ENCODE measurements around the gene RFX2.

RFX2 gene

DNA sequence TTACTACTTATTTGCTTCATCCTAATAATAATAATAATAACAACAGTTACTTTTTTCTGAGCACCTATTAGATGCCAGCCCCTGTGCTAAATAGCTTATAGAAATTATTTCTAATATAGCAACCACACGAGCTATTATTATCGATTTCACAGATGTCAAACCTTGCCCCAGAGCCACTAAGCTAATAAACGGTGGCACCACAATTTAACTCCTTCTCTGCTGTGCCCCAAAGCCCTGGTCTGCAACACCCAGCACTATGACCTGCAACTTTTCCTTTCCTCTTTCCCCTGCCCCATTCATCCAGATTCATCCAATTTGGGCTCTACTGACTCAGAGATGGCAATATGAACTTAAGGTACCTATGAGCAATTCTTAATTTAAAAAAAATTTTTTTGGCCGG, 6.4 kb downstream of the RFX2 start:
- H3K4me1 ChIP-seq (ENCODE audit: insufficient read depth, insufficient read length): no peaks in the 10 kb centered on the region
- no peak overlapping the region for H3K9ac ChIP-seq (ENCODE audit: insufficient read length, low read depth)
- no peak overlapping the region for H3K4me3 ChIP-seq (ENCODE audit: insufficient read length, low read depth)
- DNase-seq (ENCODE audit: low read depth, low spot score): no peak
- TF ChIP-seq YY1 (IDR thresholded peaks at IDR 0.05; ENCODE audit: insufficient read depth, insufficient read length) (no peak), SUZ12 (IDR thresholded peaks at IDR 0.05; ENCODE audit: extremely low read depth, insufficient read depth, insufficient read length) (no peak), ZNF274 (IDR thresholded peaks at IDR 0.05; ENCODE audit: low read depth, low read length) (no peak)
- no peaks in the 10 kb centered on the region for H3K9me3 ChIP-seq (ENCODE audit: insufficient read depth, low read length)
- peaks cover 21% of the 10 kb centered on the region for H3K27me3 ChIP-seq (ENCODE audit: insufficient read depth, insufficient read length)
- no peaks in the 10 kb centered on the region for H3K36me3 ChIP-seq (ENCODE audit: insufficient read depth, insufficient read length, low read length)

DNA sequence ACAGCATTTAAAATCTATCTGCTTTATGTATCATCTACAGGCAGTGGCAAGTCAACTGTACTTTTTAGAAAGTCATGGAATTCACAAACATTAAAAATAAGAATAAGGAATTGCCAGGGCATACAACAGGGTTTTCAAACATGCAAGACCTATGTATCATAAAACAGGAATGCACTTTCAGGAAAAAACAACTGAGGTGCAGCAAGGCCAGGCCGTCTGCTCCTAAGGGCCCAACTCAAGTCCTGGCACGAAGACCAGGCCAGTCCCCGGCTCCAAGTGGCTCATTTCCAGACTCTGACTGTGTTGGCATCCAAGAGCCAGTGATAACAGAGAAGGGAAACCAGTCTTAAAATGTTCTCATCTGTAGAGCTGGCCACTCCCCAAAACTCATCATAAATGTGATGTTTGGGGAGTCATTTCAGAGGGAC, 7.1 kb downstream of the RFX2 start:
- Histone ChIP-seq H3K4me3 (ENCODE audit: insufficient read length, low read depth) (no peak overlapping the region), H3K4me1 (ENCODE audit: insufficient read depth, insufficient read length) (no peaks in the 10 kb centered on the region)
- no peak for TF ChIP-seq YY1 (IDR thresholded peaks at IDR 0.05; ENCODE audit: insufficient read depth, insufficient read length)
- TF ChIP-seq SUZ12 (IDR thresholded peaks at IDR 0.05; ENCODE audit: extremely low read depth, insufficient read depth, insufficient read length): no peak
- TF ChIP-seq ZNF274 (IDR thresholded peaks at IDR 0.05; ENCODE audit: low read depth, low read length): no peak

DNA sequence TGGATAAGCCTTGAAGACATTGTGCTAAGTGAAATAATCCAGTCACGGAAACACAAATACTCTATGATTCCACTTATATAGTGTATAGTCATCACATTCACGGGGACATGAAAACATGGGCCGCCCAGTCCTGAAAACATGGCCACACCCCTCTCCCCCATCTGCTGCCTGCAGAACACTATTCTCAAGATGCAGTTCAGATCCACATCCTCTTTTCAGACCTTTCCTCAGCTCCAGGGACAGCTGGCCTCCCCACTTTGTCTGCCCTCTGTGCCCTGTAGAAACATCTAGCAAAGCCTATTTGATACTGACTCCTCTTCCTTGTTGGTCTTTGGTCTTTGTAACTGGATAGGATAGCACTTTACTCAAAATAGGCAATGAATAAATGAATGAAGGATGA, 8.3 kb downstream of the RFX2 start:
- Histone ChIP-seq H3K27me3 (ENCODE audit: insufficient read depth, insufficient read length) (peaks cover 7% of the 10 kb centered on the region), H3K9me3 (ENCODE audit: insufficient read depth, low read length) (no peaks in the 10 kb centered on the region), H3K9ac (ENCODE audit: insufficient read length, low read depth) (no peak overlapping the region), H3K36me3 (ENCODE audit: insufficient read depth, insufficient read length, low read length) (no peaks in the 10 kb centered on the region), H3K4me3 (ENCODE audit: insufficient read length, low read depth) (no peak overlapping the region), H3K4me1 (ENCODE audit: insufficient read depth, insufficient read length) (no peaks in the 10 kb centered on the region)
- TF ChIP-seq ZNF274 (IDR thresholded peaks at IDR 0.05; ENCODE audit: low read depth, low read length): no peak
- no peak for TF ChIP-seq YY1 (IDR thresholded peaks at IDR 0.05; ENCODE audit: insufficient read depth, insufficient read length)
- no peak for TF ChIP-seq SUZ12 (IDR thresholded peaks at IDR 0.05; ENCODE audit: extremely low read depth, insufficient read depth, insufficient read length)
- no peak for DNase-seq (ENCODE audit: low read depth, low spot score)

More for the DNA sequence above, 7.1 kb downstream of the RFX2 start:
- Histone ChIP-seq H3K36me3 (ENCODE audit: insufficient read depth, insufficient read length, low read length) (no peaks in the 10 kb centered on the region), H3K9ac (ENCODE audit: insufficient read length, low read depth) (no peak overlapping the region), H3K27me3 (ENCODE audit: insufficient read depth, insufficient read length) (peaks cover 14% of the 10 kb centered on the region), H3K9me3 (ENCODE audit: insufficient read depth, low read length) (no peaks in the 10 kb centered on the region)
- no peak for DNase-seq (ENCODE audit: low read depth, low spot score)

DNA sequence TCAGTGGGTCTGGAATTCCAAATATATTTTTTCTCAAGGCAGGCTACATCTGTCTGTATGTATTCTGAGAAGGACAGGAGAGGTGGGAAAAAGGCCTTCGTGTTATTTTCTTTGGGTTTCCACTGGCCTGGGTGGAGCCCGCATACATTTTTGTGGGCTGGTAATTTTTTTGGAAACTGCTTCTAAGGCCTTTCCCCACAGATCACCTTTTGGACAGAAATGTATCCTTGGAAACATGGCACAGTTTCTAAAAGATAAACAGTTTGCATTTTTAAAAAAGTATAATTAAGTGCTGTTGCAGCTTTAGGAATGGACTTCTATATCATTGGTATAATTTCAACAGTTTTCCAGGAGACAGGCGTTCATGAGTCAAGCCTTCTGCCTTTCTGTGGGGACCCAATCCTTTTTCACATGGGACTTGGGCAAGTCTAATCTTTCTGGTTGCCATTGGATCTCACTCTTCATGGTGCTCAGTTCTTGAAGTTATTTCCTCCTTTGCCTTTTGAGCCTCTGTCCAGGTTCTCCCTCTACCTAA, 8.9 kb downstream of the RFX2 start:
- H3K4me3 ChIP-seq (ENCODE audit: insufficient read length, low read depth): no peak overlapping the region

DNA sequence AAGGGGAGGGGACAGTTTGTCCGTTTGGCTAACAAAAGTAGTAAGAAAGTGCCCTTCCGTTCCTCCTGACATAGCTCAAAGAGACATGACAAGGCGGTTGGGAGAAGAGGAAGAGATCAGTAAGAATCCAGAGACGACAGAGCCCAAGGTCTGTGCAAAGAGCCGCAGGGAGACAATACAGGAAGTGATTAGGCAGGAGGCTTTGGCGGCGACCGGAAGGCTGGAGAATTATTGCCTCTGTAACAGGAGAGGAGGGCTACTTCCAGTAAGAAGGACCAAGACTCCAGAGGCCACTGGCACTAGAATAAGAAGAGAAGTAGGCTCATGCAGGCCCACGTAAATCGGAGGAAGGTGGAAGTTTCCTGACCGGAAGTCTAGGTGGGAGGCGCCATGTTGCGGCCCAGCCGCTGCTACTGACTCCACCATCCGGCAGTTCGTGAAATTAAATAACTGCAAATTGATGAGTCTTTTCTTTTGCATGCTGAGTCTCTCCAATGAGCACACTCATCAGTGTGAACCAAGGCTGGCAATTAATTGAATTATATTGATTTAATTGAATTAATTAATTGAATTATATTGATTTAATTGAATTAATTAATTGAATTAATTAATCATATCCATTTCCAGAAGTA, 9.9 kb downstream of the RFX2 start:
- DNase-seq (ENCODE audit: low read depth, low spot score): no peak
- H3K4me3 ChIP-seq (ENCODE audit: insufficient read length, low read depth): no peak overlapping the region

More for the DNA sequence above, 8.9 kb downstream of the RFX2 start:
- TF ChIP-seq ZNF274 (IDR thresholded peaks at IDR 0.05; ENCODE audit: low read depth, low read length): no peak
- no peak for TF ChIP-seq YY1 (IDR thresholded peaks at IDR 0.05; ENCODE audit: insufficient read depth, insufficient read length)
- no peak for TF ChIP-seq SUZ12 (IDR thresholded peaks at IDR 0.05; ENCODE audit: extremely low read depth, insufficient read depth, insufficient read length)
- Histone ChIP-seq H3K27me3 (ENCODE audit: insufficient read depth, insufficient read length) (peaks cover 6% of the 10 kb centered on the region), H3K4me1 (ENCODE audit: insufficient read depth, insufficient read length) (no peaks in the 10 kb centered on the region), H3K36me3 (ENCODE audit: insufficient read depth, insufficient read length, low read length) (no peaks in the 10 kb centered on the region), H3K9ac (ENCODE audit: insufficient read length, low read depth) (no peak overlapping the region), H3K9me3 (ENCODE audit: insufficient read depth, low read length) (no peaks in the 10 kb centered on the region)
- DNase-seq (ENCODE audit: low read depth, low spot score): no peak

DNA sequence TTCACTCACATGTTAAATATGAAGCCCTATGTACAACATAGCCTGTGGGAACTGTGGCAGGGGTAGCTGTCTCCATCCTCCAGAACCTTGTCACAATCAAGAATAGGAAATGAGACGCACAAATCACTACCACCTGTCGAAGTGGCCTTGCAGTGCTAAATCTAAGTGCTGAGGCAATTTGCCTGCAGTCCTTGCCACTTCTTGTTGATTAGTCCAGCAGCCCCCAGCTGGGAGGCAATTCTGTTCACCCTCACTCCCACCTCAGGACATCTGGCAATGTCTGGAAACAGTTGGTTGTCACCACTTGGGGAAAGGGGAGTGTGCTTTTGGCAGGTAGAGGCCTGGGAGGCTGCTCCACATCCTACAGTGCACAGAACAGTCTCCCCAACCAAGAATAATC, 10.7 kb downstream of the RFX2 start:
- H3K36me3 ChIP-seq (ENCODE audit: insufficient read depth, insufficient read length, low read length): no peaks in the 10 kb centered on the region
- no peaks in the 10 kb centered on the region for H3K9me3 ChIP-seq (ENCODE audit: insufficient read depth, low read length)
- no peak for TF ChIP-seq SUZ12 (IDR thresholded peaks at IDR 0.05; ENCODE audit: extremely low read depth, insufficient read depth, insufficient read length)
- no peak for TF ChIP-seq ZNF274 (IDR thresholded peaks at IDR 0.05; ENCODE audit: low read depth, low read length)
- TF ChIP-seq YY1 (IDR thresholded peaks at IDR 0.05; ENCODE audit: insufficient read depth, insufficient read length): no peak
- no peaks in the 10 kb centered on the region for H3K4me1 ChIP-seq (ENCODE audit: insufficient read depth, insufficient read length)
- H3K9ac ChIP-seq (ENCODE audit: insufficient read length, low read depth): no peak overlapping the region
- H3K4me3 ChIP-seq (ENCODE audit: insufficient read length, low read depth): no peak overlapping the region
- no peak for DNase-seq (ENCODE audit: low read depth, low spot score)
- H3K27me3 ChIP-seq (ENCODE audit: insufficient read depth, insufficient read length): peaks cover 5% of the 10 kb centered on the region

More for the DNA sequence above, 9.9 kb downstream of the RFX2 start:
- H3K27me3 ChIP-seq (ENCODE audit: insufficient read depth, insufficient read length): peaks cover 5% of the 10 kb centered on the region
- no peaks in the 10 kb centered on the region for H3K9me3 ChIP-seq (ENCODE audit: insufficient read depth, low read length)
- no peaks in the 10 kb centered on the region for H3K4me1 ChIP-seq (ENCODE audit: insufficient read depth, insufficient read length)
- no peak for TF ChIP-seq ZNF274 (IDR thresholded peaks at IDR 0.05; ENCODE audit: low read depth, low read length)
- TF ChIP-seq SUZ12 (IDR thresholded peaks at IDR 0.05; ENCODE audit: extremely low read depth, insufficient read depth, insufficient read length): no peak
- no peak for TF ChIP-seq YY1 (IDR thresholded peaks at IDR 0.05; ENCODE audit: insufficient read depth, insufficient read length)
- H3K9ac ChIP-seq (ENCODE audit: insufficient read length, low read depth): no peak overlapping the region
- no peaks in the 10 kb centered on the region for H3K36me3 ChIP-seq (ENCODE audit: insufficient read depth, insufficient read length, low read length)

DNA sequence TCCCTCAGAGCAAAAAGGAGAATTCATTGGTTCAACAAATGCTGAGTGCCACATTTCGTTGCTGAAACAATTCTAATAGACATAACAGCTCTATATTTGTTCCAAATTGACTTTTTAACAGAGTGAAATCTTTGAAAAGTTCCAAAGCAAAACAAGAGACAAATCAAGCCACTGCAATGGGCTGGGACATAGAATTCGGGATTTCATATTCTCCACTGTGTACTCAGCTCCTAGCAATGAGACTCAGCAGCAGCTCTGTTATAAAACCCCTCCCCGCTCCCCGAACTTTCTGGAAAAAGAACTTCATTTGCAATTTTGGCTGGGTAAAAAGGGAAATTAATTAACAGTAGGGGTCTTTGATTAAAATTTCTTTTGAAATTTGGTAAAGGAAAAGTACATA, 11.3 kb downstream of the RFX2 start:
- Histone ChIP-seq H3K4me3 (ENCODE audit: insufficient read length, low read depth) (no peak overlapping the region), H3K9me3 (ENCODE audit: insufficient read depth, low read length) (no peaks in the 10 kb centered on the region), H3K9ac (ENCODE audit: insufficient read length, low read depth) (no peak overlapping the region), H3K27me3 (ENCODE audit: insufficient read depth, insufficient read length) (peaks cover 5% of the 10 kb centered on the region), H3K4me1 (ENCODE audit: insufficient read depth, insufficient read length) (no peaks in the 10 kb centered on the region), H3K36me3 (ENCODE audit: insufficient read depth, insufficient read length, low read length) (no peaks in the 10 kb centered on the region)
- no peak for TF ChIP-seq YY1 (IDR thresholded peaks at IDR 0.05; ENCODE audit: insufficient read depth, insufficient read length)
- no peak for TF ChIP-seq ZNF274 (IDR thresholded peaks at IDR 0.05; ENCODE audit: low read depth, low read length)
- TF ChIP-seq SUZ12 (IDR thresholded peaks at IDR 0.05; ENCODE audit: extremely low read depth, insufficient read depth, insufficient read length): no peak
- DNase-seq (ENCODE audit: low read depth, low spot score): no peak

Measured in NT2/D1 (cell line).